Neural progenitor cell (in vitro differentiated cells): ENCODE data around the gene NSUN7. TPM values are rescaled to one million over a fixed set of nuclear protein-coding genes. Genes with fewer than 3 reads are reported as not detected.

Experiments
- DNase-seq: peaks from one replicate; pipeline ENCODE4 v3.0.0-alpha.2; 2016; ENCODE audit warnings: low spot score
- H2AFZ ChIP-seq: fragments of 200-600 bp; sonication (generic); replicated peaks from 2 replicates; pipeline ENCODE4 v1.6.1; 2016; ENCODE audit warnings: antibody characterized with exemption
- H3F3A ChIP-seq: fragments of 200-600 bp; sonication (generic); 2 replicates; pipeline ENCODE4 v1.6.1; 2016; ENCODE audit warnings: antibody characterized with exemption, low read depth
- H3K27ac ChIP-seq: fragments of 200-600 bp; sonication (generic); 2 replicates; pipeline ENCODE4 v1.5.1; 2016; ENCODE audit warnings: mild to moderate bottlenecking
- H3K27me3 ChIP-seq: fragments of 200-600 bp; sonication (generic); 2 replicates; pipeline ENCODE4 v1.6.1; 2016; ENCODE audit warnings: mild to moderate bottlenecking, moderate library complexity
- H3K36me3 ChIP-seq: fragments of 200-600 bp; sonication (generic); 2 replicates; pipeline ENCODE4 v1.5.1; 2016
- H3K4me1 ChIP-seq: fragments of 200-600 bp; sonication (generic); 2 replicates; pipeline ENCODE4 v1.6.1; 2016; ENCODE audit warnings: mixed run types
- H3K4me2 ChIP-seq: fragments of 200-600 bp; sonication (generic); 2 replicates; pipeline ENCODE4 v1.6.1; 2016
- H3K4me3 ChIP-seq: fragments of 200-600 bp; sonication (generic); 2 replicates; pipeline ENCODE4 v1.5.1; 2016
- H3K79me2 ChIP-seq: fragments of 200-600 bp; sonication (generic); 2 replicates; pipeline ENCODE4 v1.6.1; 2016; ENCODE audit warnings: low read depth
- H3K9ac ChIP-seq: fragments of 200-600 bp; sonication (generic); 2 replicates; pipeline ENCODE4 v1.6.1; 2016
- H3K9me3 ChIP-seq: fragments of 200-600 bp; sonication (generic); 2 replicates; pipeline ENCODE4 v1.5.1; 2016; ENCODE audit warnings: low read depth
- H4K20me1 ChIP-seq: fragments of 200-600 bp; sonication (generic); 2 replicates; pipeline ENCODE4 v1.6.1; 2016; ENCODE audit warnings: low read depth
- H3K27ac Mint-ChIP-seq: 3 replicates; pipeline ENCODE4 v1.8.0; 2021; ENCODE audit warnings: mixed read lengths
- H3K27me3 Mint-ChIP-seq: 2 replicates; pipeline ENCODE4 v1.8.0; 2022; ENCODE audit warnings: low read depth, mild to moderate bottlenecking, inconsistent platforms, moderate library complexity, mixed read lengths; ENCODE audit not compliant: insufficient read depth
- H3K36me3 Mint-ChIP-seq: 3 replicates; pipeline ENCODE4 v1.8.0; 2021; ENCODE audit warnings: mixed read lengths
- H3K4me1 Mint-ChIP-seq: 3 replicates; pipeline ENCODE4 v1.8.0; 2021; ENCODE audit warnings: mixed read lengths
- H3K4me3 Mint-ChIP-seq: 3 replicates; pipeline ENCODE4 v1.8.0; 2021; ENCODE audit warnings: mild to moderate bottlenecking, moderate library complexity, mixed read lengths
- H3K9me3 Mint-ChIP-seq: 3 replicates; pipeline ENCODE4 v1.8.0; 2020; ENCODE audit warnings: mixed read lengths
- CTCF ChIP-seq: fragments of 200-600 bp; sonication (generic); IDR thresholded peaks from 2 replicates; pipeline ENCODE4 v1.5.1; 2017; ENCODE audit warnings: antibody characterized with exemption, mild to moderate bottlenecking
- EZH2 ChIP-seq: fragments of 200-600 bp; sonication (generic); IDR thresholded peaks from 2 replicates; pipeline ENCODE4 v1.6.1; 2017; ENCODE audit warnings: antibody characterized with exemption, mild to moderate bottlenecking, moderate library complexity
- EZH2phosphoT487 ChIP-seq: fragments of 200-600 bp; sonication (generic); IDR thresholded peaks from 2 replicates; pipeline ENCODE4 v1.6.1; 2017; ENCODE audit warnings: antibody characterized with exemption
- small RNA-seq: library from RNA; depleted of rRNA; stranded (forward); fragments of <200 nt; gene quantifications from one replicate; pipeline ENCODE3, GENCODE V24; 2015
- total RNA-seq: library from RNA; depleted of rRNA; stranded (reverse); fragments of >200 nt; gene quantifications from 2 replicates; pipeline ENCODE4 v1.2.3, GENCODE V29; 2015; ENCODE audit warnings: low replicate concordance

The NSUN7 gene
- total RNA-seq, 1 donor from 2014 or later: 37.4 TPM

GRCh38 chr4:40856840-40857362, 107.1 kb downstream of the NSUN7 start:
- Histone ChIP-seq H3K27ac (no peak overlapping the region), H3K27me3 (no peaks in the 10 kb centered on the region)
- H3K27ac Mint-ChIP-seq: peak overlapping the region; percentile 38

GRCh38 chr4:40857956-40858355, 108.2 kb downstream of the NSUN7 start:
- Histone ChIP-seq H3K9me3 (no peaks in the 10 kb centered on the region), H3K9ac (no peak overlapping the region), H3K79me2 (peaks cover 32% of the 10 kb centered on the region), H3F3A (peaks cover 13% of the 10 kb centered on the region), H3K27me3 (no peaks in the 10 kb centered on the region), H3K36me3 (no peaks in the 10 kb centered on the region), H4K20me1 (peaks cover 14% of the 10 kb centered on the region), H3K4me3 (no peak overlapping the region), H3K27ac (no peak overlapping the region), H2AFZ (no peak overlapping the region), H3K4me2 (no peak overlapping the region), H3K4me1 (peaks cover 9% of the 10 kb centered on the region)
- Mint-ChIP-seq H3K36me3 (peaks cover 17% of the 10 kb centered on the region), H3K27me3 (peaks cover 7% of the 10 kb centered on the region), H3K4me1 (peaks cover 20% of the 10 kb centered on the region), H3K4me3 (peak overlapping the region; percentile 65), H3K27ac (no peak overlapping the region), H3K9me3 (peaks cover 3% of the 10 kb centered on the region)
- no peak for DNase-seq
- TF ChIP-seq EZH2phosphoT487 (no peak), CTCF (no peak), EZH2 (no peak)

More at GRCh38 chr4:40856840-40857362, 107.1 kb downstream of the NSUN7 start:
- Mint-ChIP-seq H3K9me3 (peaks cover 3% of the 10 kb centered on the region), H3K27me3 (peaks cover 7% of the 10 kb centered on the region), H3K4me3 (peak overlapping the region; percentile 92), H3K36me3 (peaks cover 18% of the 10 kb centered on the region), H3K4me1 (peaks cover 22% of the 10 kb centered on the region)
- peak; percentile 92 for DNase-seq
- peaks cover 14% of the 10 kb centered on the region for H4K20me1 ChIP-seq
- H3K4me1 ChIP-seq: peaks cover 9% of the 10 kb centered on the region
- H3F3A ChIP-seq: peaks cover 13% of the 10 kb centered on the region
- no peaks in the 10 kb centered on the region for H3K36me3 ChIP-seq
- no peaks in the 10 kb centered on the region for H3K9me3 ChIP-seq
- peak overlapping the region; percentile 96 for H2AFZ ChIP-seq
- peaks cover 41% of the 10 kb centered on the region for H3K79me2 ChIP-seq
- no peak overlapping the region for H3K9ac ChIP-seq
- peak overlapping the region; percentile 80 for H3K4me3 ChIP-seq
- peak overlapping the region; percentile 91 for H3K4me2 ChIP-seq
- TF ChIP-seq EZH2 (no peak), EZH2phosphoT487 (no peak), CTCF (no peak)

GRCh38 chr4:40858962-40859361, 109.2 kb downstream of the NSUN7 start:
- no peak for DNase-seq

More at GRCh38 chr4:40858962-40859361, 109.2 kb downstream of the NSUN7 start:
- Mint-ChIP-seq H3K9me3 (no peaks in the 10 kb centered on the region), H3K27ac (no peak overlapping the region), H3K4me1 (peaks cover 15% of the 10 kb centered on the region), H3K36me3 (peaks cover 9% of the 10 kb centered on the region), H3K4me3 (no peak overlapping the region), H3K27me3 (peaks cover 7% of the 10 kb centered on the region)
- no peak overlapping the region for H3K4me2 ChIP-seq
- no peak overlapping the region for H3K4me3 ChIP-seq
- H3K36me3 ChIP-seq: no peaks in the 10 kb centered on the region
- H3K27me3 ChIP-seq: no peaks in the 10 kb centered on the region
- peaks cover 13% of the 10 kb centered on the region for H3F3A ChIP-seq
- H3K9ac ChIP-seq: no peak overlapping the region
- H3K79me2 ChIP-seq: peaks cover 25% of the 10 kb centered on the region
- no peak overlapping the region for H2AFZ ChIP-seq
- H3K27ac ChIP-seq: no peak overlapping the region
- peaks cover 9% of the 10 kb centered on the region for H3K4me1 ChIP-seq
- TF ChIP-seq EZH2 (no peak), CTCF (no peak), EZH2phosphoT487 (no peak)
- H4K20me1 ChIP-seq: peaks cover 14% of the 10 kb centered on the region
- H3K9me3 ChIP-seq: no peaks in the 10 kb centered on the region

Small RNA genes lying within 50 kb of the gene (small RNA-seq; reads per million reads assigned to genes)
- gene RF00019: not detected

Other genes with a start within 250 kb of the NSUN7 start
- 2.9 and 6.1 TPM in 2 replicates for gene RBM47, start 120.1 kb upstream of the NSUN7 start, total RNA-seq